Activated CD4-positive, alpha-beta T cell treated with anti-CD3 and anti-CD28 coated beads for 48 hours (primary cell): Measurements from ENCODE around the gene ZBTB42.
A peak's percentile ranks its signal among the peaks of the same experiment; 100 is the strongest.

Experiments used
- DNase-seq: peaks from one replicate; pipeline ENCODE4 v3.0.0-alpha.2; 2020

The ZBTB42 gene

DNA sequence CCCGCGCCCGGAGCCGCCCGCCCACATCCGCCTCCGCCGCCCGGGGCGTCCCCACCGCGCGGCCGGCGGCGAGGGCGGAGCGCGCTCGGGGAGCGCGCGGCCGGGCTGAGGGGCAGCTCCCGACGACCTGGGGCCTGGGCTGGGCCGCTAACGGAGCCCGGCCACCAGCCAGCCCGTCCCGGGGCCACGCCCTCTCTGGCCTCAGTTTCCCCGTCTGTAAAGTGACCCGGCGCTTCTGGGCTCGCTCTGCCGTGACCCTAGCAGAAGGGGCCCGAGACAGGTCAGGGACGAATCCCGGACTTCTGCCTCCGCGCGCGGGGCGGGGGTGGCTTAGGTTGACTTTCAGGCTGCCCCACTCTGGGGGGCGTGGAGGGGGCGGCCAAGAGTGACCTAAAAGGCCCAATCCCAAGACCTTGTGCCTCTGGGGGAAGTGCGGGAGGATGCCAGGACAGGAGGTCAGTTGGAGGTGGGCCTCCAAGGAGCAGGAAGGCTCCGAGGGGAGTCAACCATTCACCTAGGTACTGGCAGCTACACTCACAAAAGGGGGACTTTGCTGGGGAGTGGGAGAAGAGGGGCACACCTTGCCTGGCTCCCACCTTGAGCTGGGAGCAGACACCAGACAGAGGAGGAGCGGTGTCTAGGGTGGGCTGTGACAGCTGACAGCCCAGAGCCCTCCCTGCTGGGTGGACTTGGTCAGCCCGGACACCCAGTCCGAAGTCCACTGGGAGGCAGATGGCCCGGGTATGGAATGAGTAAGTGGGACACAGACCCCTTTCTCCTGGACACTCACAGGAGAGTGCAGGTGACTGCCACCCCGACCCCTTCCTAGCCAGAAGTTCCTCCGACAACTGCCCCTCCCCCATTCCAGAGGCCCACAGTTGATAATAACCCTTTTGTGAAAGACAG, 4.9 kb upstream of the ZBTB42 start:
- peak; percentile 52 for DNase-seq

DNA sequence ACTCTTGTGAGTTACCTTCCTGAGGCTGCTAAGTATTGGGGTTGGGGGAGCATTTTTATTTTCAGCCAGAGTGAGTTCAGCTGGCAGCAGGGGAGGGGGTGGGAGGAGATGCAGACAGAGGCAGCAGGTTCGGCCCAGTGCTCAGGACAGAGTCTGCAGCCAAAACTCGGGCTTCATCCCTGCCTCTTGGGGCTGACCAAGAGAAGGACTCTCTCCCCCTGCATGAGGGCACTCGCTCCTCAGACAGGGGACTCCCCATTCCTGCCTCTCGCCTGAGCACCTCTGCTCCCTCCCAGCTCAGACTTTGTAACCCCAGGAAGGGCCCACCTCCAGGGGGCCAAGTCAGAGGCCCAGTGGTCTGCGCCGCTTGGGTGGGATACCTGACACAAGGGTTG, 4.2 kb upstream of the ZBTB42 start:
- no peak for DNase-seq

DNA sequence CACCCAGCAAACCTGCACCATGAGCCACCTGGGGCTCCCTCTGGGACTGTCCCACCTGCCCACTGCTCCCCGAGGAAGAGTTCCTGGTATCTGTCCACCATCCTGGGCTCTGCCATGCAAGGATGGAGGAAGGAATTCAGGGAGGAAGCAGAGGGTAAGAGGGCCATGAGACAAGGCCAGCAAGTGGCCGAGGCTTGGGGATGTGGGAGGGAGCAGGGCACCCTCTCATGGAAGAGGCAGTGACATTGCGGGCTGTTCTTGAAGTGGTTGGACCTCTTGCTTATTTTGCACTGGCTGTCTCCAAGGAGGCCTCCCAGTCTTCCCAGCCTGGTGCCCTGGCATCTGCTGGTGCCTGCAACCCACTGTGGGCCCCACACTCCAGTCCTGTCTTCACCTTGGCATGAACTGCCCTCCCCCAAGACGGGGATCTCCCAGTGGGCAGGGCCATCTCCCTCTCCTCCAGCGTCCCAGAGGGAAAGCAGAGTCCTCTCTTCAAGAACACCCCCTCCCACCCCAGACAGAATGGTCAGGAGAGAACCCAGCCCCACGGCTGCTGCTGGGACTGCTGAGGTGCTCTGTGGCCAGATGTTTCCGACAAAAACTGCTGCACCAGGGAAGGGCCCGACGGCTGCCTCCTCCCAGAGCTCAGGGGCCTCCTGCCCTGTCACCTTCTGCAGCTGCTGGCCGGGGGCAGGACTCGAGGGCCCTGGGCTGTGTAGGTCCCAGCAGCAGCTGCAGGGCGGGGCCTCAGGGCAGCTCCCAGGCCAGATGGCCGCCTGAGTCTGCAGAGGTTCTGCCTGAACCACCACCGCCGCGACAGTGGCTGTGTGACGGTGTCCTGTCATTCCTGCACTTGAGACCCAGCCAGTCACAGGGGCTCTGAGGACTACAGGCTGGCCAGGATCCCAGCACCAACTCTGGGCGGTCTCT, 3.5 kb upstream of the ZBTB42 start:
- DNase-seq, result no peak

DNA sequence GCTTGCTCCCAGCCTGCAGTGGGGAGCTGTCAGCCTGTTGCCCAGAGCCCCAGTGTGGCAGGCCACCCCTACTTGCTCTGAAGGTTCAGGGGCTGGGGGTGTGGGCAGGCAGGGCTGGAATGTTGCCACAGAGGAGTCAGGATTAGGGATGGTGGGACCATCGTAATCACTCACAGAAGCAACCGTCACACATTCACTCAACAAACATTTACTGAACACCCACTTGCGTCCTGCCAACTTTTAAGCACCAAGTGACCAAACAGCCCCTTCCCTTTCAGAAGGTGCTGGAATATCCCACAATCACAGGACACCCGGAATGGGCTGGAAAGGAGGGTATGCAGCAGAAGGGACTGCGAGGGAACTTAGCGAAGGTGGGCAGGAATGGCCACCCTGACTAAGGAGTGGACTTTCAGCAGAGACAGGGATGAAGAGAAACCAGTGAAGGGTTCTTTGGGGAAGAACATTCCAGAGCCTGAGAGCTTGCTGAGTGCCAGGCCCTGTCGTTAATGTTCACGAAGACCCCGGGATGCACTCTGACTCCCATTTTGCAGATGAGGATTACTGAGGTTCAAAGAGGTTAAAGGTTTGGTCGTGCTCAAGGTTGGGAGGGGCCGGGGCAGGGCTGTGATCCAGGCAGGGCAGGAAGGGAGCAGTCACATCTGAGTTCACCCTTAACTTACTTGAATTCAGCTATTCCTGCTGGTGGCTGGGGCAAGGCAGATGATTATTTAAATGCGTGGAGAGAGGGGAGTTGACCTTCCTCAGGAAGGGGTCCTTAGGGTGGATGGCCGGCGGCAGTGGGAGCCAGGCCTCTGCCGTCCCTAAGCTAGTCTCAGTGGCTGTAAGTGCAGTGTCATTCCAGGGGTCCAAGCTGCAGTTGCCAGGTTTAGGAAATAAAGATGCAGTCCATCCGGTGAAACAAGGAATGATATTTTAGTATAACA, 2.3 kb upstream of the ZBTB42 start:
- DNase-seq, result no peak

DNA sequence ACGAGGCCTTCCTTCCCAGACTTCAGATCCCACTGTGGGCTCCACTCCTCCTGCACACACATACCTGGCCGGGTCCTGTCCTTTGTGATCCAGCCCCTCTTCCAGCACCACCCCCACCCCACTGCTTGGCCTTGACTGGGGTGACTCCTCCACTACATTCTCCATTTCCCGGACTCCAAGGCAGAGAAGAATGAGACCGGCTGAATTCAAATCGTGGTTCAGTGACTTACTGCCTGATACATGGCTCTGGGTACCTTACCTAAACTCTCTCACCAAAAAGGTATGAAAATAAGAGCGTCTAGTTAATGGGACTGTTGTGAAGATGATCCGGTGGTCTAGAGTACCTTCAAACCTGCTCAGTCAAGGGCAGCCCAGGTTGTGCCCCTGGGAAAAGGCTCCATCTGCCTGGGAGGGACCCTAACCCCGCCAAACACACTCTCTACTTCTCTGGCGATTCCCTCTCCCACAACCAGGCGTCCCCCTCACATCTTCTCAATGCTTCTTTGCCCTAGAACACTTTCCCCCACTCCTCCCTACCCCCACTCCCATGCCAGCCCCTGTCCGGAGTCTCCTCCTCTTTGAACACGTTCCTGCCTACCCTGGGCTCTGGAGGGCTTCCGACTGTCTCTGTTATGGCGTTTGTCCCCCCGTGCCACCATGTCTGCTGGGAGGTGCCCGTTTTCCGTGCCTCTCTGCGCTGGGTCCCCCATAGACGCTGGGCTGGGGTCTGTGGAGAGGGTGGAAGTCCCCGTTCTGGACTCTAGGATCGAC, 1.5 kb upstream of the ZBTB42 start:
- no peak for DNase-seq

DNA sequence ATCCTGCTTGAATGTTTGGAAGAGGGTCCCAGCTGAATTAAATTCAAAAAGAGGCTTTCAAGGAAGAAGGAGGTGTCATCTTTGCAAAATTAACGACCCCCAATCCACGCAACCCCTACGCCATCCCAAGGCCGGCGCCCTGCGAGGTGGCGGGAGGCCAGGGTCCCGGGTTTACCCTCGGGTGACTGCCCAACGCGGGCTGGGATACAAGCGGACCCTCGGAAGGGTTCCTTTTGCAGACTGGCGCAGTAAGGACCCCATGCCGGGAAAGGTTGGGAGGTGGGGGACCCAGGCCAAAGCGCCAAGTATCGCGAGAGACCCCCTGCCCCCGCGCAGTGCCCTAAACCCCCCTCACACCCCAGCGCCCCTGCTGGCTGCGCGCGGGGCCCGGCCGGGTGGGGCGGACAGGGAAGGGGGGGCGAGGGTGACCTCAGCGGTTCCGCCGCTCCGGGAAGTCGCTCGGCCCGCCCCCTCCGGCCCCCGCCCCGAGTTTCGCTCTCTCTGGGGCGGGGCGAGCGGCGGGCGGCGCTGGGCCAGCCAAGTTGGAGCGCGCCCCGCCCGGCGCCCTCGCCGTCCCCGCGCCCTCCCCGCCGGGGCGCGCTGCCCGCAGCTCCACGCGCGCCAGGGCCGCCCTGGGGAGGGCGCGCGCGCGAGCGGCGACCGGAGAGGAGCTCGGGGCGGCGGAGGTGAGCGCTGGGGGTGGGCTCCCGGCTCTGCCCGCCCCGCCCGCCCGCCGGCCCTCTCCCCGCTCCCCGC, 708 bp upstream of the ZBTB42 start:
- peak; percentile 80 for DNase-seq

DNA sequence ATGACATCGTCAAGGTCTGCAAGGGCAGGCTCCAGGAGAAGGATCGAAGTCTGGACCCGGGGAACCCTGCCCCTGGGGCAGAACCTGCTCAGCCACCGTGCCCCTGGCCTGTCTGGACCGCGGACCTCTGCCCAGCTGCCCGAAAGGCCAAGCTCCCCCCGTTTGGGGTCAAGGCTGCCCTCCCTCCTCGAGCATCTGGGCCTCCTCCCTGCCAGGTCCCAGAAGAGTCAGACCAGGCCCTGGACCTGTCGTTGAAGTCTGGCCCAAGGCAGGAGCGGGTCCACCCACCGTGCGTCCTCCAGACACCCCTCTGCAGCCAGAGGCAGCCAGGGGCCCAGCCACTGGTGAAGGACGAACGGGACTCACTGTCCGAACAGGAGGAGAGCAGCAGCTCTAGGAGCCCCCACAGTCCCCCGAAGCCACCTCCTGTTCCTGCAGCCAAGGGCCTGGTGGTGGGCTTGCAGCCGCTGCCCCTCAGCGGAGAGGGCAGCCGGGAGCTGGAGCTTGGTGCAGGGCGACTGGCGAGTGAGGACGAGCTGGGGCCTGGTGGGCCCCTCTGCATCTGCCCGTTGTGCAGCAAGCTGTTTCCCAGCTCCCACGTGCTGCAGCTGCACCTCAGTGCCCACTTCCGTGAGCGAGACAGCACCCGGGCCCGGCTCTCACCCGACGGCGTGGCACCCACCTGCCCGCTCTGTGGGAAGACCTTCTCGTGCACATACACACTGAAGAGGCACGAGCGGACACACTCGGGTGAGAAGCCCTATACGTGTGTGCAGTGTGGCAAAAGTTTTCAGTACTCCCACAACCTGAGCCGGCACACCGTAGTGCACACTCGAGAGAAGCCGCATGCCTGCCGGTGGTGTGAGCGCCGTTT, 856 bp downstream of the ZBTB42 start:
- no peak for DNase-seq

DNA sequence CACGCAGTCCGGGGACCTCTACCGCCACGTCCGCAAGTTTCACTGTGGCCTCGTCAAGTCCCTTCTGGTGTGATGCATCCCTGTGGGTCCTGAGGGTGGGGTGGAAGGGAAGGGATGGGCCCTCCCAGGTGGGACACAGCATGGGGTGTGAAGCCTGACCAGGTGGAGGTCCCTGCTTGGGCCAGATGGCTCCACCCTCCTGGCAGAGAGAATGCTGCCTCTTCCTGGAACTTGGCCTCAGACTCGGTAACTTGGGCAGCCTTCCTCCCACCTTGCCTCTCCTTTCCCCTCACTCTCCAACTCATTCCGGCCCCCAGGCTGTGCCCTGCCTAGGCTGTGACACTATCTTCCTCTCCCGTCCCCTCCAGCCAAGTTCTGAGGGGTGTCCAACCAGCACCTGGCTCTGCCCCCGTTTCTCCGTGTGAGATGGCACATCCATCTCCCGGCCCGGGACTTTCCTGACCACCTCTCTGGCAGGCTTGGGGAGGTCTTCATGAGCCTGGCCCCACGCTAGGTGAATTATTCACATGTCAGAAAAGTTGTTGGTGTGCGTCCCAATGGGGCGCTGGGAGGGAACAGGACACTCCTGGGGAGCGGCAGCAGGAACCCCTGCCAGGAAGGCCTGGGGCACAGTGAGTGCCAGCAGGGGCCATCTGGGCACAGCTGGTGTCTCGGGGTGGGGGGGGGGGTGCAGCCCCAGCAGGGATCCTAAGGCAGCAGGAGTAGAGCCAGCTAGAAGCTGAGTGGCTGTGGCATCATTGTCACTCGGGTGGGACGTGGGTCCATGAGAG, 1.7 kb downstream of the ZBTB42 start:
- DNase-seq, result no peak

DNA sequence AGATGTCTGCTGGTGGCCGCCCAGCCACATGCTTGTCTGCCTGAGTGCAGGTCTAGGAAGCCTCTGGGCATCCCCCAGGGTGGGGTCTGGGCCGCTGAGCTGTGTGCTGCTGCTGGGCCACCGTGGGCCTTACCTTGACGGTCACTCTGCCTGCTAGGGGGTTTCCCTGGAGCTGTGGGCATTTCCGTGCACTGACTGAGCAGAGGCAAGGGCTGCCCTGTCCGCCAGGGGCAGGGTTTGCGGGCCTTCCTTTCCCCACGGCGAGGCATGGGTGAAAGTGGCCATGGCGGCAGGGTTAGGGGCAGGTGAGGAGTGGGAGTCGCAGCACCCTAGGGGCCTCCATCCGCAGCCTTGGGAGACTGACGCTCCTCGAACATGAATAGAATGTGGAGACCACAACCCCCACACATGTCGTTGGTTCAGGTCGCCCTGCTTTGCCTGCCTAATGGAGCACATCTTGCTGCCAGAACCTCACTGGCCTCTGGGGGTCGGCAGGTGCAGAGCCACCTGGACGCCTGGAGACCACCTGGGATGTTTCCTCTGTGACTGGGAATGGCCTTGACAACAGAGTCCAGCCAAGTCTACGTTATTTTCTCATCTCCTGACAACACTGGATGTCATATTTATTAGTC, 2.5 kb downstream of the ZBTB42 start:
- no peak for DNase-seq

DNA sequence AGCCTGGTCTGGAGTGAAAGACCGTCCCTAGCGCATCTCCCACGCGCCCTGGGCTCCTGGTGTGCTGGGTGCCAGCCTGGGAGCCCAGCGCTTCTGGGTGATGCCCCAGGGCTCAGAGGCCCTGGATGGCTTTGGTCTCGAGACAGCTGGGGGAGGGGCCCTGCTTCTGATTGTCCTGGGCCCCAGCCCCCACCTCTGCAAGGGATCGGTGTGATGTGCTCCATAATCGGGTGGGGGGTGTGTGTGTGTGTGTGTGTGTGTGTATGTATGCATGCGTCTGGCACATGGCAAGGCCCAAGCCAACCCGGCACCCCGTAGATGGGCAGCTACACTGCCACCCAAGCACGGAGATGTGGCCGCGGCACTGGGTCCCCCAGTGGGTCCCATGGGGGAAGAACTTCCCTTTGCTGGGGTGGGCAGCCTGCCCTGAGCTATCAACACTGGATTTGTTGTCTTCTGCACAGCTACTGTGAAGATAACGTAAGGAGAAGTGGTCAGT, 3.1 kb downstream of the ZBTB42 start:
- DNase-seq, result no peak

DNA sequence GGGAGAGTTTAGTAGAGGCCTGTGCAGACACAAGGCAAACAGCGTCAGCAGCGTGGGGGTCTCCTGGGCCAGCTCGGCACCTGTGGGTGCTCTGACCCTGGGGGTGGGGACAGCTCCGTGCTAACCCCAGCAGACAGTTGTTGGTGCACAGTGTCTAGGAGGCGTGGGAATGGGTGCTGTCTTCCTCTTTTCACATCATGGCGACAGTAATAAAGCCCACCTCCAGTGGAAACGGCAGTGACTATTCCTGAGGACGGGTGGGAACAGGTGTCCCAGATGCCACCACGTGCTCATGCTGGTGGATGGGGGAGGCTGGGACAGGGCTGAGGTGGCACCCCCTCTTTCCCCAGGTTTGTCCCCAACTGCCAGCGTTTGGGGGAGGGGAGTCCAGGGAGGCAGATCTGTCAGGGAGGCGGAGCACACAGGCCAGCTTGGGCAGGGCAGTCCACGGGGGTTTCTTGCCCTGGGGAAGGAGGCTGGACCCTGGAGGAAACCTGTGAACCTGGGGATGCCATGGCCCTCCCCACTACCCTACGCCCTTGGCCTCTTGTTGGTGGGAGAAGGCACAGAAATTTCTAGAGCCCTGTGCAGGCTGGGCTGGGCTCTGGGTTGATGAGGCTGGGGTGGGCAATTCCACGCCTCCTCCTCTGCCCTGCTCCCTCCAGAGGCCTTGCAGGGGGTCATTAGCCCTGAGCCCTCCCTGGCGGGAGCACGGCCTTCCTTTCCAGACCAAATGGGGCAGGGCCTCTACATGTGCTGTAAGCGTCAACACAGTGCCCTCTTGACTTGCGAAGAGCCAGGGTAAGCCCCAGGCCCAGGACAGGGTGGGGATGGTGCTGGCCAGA, 3.8 kb downstream of the ZBTB42 start:
- DNase-seq, result no peak

DNA sequence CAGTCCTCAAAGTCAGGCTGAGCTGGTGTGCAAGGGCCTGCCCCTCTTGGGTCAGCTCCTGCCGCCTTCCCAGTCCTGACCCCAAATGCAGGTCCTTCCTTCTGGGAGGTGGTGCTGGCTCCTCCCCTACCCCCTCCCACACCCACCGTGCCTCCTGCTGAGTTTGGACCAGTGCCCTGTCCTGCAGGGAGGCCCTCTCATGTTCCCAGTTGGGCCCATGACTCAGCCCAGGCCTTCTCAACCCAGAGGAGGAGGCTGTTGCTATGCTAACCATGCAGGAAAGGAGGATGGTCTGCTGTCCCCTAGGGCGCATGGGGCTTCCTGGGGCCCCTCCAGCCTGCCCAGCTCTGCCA, 4.4 kb downstream of the ZBTB42 start:
- DNase-seq, result no peak

DNA sequence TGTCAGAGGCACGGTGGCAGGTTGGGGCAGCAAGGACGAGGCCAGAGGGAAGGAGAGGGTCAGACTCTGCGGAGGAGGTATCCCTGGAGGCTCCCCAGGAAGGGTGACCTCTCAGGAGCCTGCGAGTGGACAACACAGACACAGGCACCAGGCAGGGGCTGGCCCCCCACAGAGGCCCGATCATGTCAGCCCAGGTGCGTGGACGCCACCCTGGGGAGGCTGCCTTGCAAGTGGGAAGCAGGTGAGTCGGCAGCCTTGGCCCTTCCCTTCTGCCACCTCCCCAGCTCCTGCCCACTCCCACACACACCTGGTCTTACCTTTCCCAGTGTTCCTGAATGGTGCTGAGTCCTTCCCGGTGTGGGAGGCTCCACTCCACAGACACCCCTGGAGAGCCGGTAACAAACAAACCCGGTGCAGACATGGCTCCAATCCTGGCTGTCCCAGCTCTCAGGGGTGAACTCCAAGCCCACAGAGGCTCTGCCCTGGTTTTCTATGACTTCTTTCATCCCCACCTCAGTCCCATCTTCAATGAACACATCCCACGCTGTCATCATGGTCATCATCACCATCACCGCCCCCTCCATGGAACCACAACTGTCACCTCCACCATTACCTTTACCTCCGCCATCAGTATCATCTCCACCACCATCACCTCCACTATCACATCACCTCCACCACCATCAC, 5.2 kb downstream of the ZBTB42 start:
- DNase-seq, result no peak

DNA sequence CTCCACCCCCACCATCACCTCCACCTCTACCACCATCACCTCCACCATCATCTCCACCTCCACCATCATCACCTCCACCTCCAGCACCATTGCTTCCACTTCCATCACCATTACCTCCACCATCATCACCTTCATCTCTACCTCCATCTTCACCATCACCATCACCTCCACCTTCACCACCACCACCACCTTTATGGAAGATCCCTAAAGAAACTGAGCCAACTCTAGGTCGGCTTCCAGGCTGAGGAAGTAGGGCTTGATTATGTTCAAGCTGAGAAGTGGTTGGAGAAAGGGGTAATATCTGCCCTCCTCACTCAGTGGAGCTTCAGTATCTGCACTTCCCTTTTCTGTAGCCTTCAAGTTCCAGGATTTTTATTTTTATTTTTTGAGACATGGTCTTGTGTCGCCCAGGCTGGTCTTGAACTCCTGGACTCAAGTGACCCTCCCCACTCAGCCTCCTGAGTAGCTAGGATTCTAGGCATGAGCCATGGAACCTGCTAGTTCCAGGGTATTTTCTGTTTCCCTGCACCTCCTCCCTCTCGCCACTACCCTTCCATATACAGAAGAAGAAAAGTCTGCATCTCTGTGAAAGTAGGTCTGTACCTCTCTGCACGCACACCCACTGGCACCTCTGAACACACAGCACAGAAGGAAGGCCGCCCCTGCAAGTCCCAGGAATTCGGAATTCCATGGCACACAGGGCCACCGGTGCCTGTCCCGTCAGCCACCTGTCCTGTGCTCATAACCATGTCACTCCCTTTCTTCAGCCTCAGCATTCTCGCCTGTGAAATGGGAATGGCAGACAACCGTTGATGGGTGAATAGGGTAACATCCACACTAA, 5.9 kb downstream of the ZBTB42 start:
- no peak for DNase-seq

DNA sequence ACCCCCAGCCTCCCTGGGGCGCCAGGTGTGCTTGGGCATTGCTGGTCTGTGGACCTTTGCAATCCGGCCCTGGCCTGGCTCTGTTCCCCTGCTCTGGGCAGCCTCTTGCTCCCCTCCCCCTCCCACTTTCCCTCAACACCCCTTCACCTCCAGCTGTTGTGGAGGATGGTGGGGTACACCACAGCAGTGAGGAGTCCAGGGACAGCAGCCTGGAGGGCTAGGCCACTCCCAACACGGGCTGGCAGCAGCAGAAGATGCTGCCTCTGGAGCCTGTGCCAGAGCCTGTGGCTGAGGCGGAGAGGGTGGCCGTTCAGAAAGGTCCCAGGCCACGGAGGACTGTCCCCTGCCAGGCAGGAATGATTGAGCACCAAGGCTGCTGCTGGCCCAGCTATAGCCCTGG, 7.6 kb downstream of the ZBTB42 start:
- no peak for DNase-seq

DNA sequence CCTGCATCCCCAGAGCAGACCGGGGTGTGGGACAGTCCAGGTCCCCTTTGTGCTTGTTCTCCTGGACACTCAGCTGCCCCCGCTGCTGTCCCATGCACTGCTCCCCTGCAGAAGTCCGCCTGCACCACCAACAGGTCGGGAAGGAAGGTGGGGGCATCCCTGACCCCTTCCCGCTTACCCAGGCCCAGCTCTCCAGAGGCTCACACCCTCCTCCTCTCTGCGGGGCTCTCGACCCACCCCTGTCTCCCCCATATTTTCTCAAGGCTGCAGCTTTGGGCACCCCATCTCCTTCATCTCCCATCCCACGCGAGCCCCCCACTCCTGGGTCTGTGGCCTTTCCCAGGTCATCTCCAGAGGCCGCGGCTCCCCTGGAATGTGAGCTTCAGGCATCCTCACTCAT, 9.4 kb downstream of the ZBTB42 start:
- no peak for DNase-seq
